Naive B cell (primary cell): ENCODE data around the gene TXNDC17. TPM values are rescaled to one million over a fixed set of nuclear protein-coding genes. Genes with fewer than 3 reads are reported as not detected.
"Not testable (repeated sequence)": the region's sequence is repeated elsewhere in the genome, so short reads cannot be mapped to it uniquely, and the experiment has no call there.

Source experiments
- ATAC-seq, 2 donors: fragments of 150-1000 bp; cut with Tn5 transposase; 2 replicates each; pipeline ENCODE4 v1.10.0; 2021; ENCODE audit warnings: low read depth in 2 of 2, mild to moderate bottlenecking in 2 of 2, moderate library complexity in 2 of 2
- DNase-seq: peaks from one replicate; pipeline ENCODE4 v3.0.0; 2022
- H3K27ac Mint-ChIP-seq, 6 donors: one replicate each; pipeline ENCODE4 v1.8.0; 2020 to 2022; ENCODE audit warnings: mild to moderate bottlenecking in 6 of 6, mixed read lengths in 6 of 6, moderate library complexity in 5 of 6, inconsistent platforms in 2 of 6
- H3K27me3 Mint-ChIP-seq, 3 donors: one replicate each; pipeline ENCODE4 v1.8.0; 2021 to 2022; ENCODE audit warnings: mixed read lengths in 3 of 3, mild to moderate bottlenecking in 1 of 3
- H3K36me3 Mint-ChIP-seq, 2 donors: one replicate each; pipeline ENCODE4 v1.8.0; 2020 to 2022; ENCODE audit warnings: mixed read lengths in 2 of 2, inconsistent platforms in 1 of 2, mild to moderate bottlenecking in 1 of 2
- H3K4me1 Mint-ChIP-seq, 3 donors: one replicate each; pipeline ENCODE4 v1.8.0; 2020 to 2022; ENCODE audit warnings: mixed read lengths in 3 of 3, inconsistent platforms in 1 of 3, mild to moderate bottlenecking in 1 of 3, moderate library complexity in 1 of 3
- H3K4me3 Mint-ChIP-seq, 8 donors: one replicate each; pipeline ENCODE4 v1.8.0; 2020 to 2022; ENCODE audit warnings: mild to moderate bottlenecking in 8 of 8, mixed read lengths in 8 of 8, moderate library complexity in 8 of 8, inconsistent platforms in 2 of 8
- H3K9me3 Mint-ChIP-seq, 7 donors: one replicate each; pipeline ENCODE4 v1.8.0; 2020 to 2022; ENCODE audit warnings: mixed read lengths in 7 of 7, mild to moderate bottlenecking in 5 of 7, inconsistent platforms in 2 of 7, moderate library complexity in 1 of 7
- polyA plus RNA-seq, 6 donors: library from polyadenylated mRNA; unstranded; fragments of 300-500 nt; fragmentation: Illumina TruSeq; gene quantifications; one replicate each; pipeline ENCODE4 v1.2.3, GENCODE V29; 2021; ENCODE audit warnings: low read depth in 6 of 6

Gene TXNDC17
- polyA plus RNA-seq, 6 donors from 2014 or later, result 57.8 to 85.5 (median 64.4) TPM

DNA sequence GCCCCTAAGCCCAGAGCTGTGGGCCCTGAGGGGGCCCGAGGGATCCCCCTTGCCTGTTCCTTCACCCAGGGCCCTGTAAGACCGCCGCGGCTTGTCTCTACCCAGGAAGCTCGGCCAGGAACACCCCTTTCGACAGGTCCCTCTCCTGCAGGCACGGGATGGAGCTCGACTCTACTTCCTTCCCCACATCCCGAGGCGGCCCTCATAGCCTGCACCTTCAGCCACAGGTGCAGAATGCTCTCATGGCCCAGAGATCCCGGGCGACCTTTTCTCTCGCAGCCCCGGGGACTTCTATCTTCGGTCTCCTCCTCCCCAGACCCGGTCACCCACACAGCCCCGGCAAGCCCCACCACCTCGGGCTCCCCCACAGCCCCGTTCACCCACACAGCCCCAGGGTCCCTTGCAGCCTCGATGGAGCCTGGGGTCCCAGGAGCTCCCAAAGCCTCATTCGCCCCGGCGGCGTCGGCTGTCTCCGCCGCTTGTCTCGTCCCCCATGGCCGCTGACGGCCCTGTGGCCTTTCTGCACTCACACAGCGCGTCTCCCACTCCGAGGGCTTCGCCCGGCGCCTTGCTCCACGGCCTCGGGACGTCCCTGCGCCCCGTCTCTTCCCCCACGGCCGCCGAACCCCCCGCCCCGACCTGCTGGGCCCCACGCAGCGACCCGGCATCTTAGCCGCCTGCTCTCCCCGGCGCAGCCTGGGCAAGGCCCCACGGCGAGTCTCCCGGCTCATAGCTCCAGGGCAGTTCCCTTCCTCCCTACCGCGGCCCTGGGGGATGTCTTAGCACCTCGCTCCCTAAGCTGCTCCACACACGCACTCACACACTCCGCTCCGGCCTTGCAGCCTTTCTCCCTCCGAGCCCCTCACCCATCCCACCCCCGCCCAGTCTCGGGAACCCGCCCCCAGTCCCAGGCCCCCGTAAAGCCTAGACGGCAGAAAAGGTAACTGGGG is 999 bp upstream of the TXNDC17 start:
- DNase-seq (no peak), ATAC-seq (peak; percentile 21 to 30)
- Mint-ChIP-seq H3K27ac (peak overlapping the region; percentile 84 to 100 (median 94)), H3K9me3 (no peaks in the 10 kb centered on the region), H3K4me1 (peaks cover 36 to 45% (median 43%) of the 10 kb centered on the region in 3 donors), H3K36me3 (no peaks in the 10 kb centered on the region), H3K27me3 (no peaks in the 10 kb centered on the region), H3K4me3 (peak overlapping the region; percentile 85 to 99 (median 96))

GRCh38 chr17:6641247-6641863 is 495 bp downstream of the TXNDC17 start:
- Mint-ChIP-seq H3K4me3 (peak overlapping the region; percentile 85 to 99 (median 96)), H3K36me3 (no peaks in the 10 kb centered on the region), H3K27me3 (no peaks in the 10 kb centered on the region), H3K4me1 (peaks cover 36 to 49% (median 43%) of the 10 kb centered on the region in 3 donors), H3K27ac (peak overlapping the region; percentile 89 to 100 (median 98)), H3K9me3 (no peaks in the 10 kb centered on the region)
- ATAC-seq (no peak), DNase-seq (no peak)

DNA sequence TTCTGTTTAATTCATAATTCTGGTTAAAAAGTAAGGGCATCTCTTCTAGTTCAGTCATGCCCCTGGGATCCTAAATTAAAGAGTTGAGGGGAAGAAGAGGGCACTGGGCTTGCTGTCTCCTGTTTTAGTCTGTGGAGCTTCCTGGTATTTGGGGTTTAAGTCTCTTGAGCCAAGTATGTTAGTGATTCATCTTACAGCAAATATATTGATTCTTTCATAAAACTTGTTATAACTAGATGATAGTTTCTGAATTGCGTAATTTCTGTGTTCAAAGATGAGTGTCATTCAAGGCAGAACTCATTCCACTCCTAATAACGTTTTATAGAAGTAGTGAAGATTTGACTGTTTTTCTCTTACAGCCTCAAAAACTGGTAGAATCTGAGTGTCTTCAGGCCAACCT is 1.7 kb downstream of the TXNDC17 start:
- no peak for ATAC-seq

GRCh38 chr17:6643451-6644125 is 2.7 kb downstream of the TXNDC17 start:
- H3K9me3 Mint-ChIP-seq, result no peaks in the 10 kb centered on the region

More for the DNA sequence above, 1.7 kb downstream of the TXNDC17 start:
- no peak for DNase-seq
- H3K36me3 Mint-ChIP-seq, result no peaks in the 10 kb centered on the region
- H3K27ac Mint-ChIP-seq, result peak overlapping the region in 2 of 6 donors; percentile 18 to 47
- no peaks in the 10 kb centered on the region for H3K27me3 Mint-ChIP-seq
- H3K4me1 Mint-ChIP-seq, result peaks cover 41 to 43% (median 43%) of the 10 kb centered on the region in 3 donors
- H3K4me3 Mint-ChIP-seq, result peak overlapping the region in 5 of 8 donors; percentile 30 to 95 (median 54)
- no peaks in the 10 kb centered on the region for H3K9me3 Mint-ChIP-seq

GRCh38 chr17:6648181-6648580 is 7.3 kb downstream of the TXNDC17 start:
- Mint-ChIP-seq H3K27me3 (no peaks in the 10 kb centered on the region), H3K36me3 (no peaks in the 10 kb centered on the region), H3K27ac (peak overlapping the region in 4 of 6 donors; percentile 41 to 71 (median 64)), H3K4me1 (peaks cover 31 to 50% (median 50%) of the 10 kb centered on the region in 3 donors), H3K9me3 (no peaks in the 10 kb centered on the region), H3K4me3 (peak overlapping the region in 1 of 8 donors; percentile 75)
- no peak for DNase-seq
- no peak for ATAC-seq

More at GRCh38 chr17:6643451-6644125, 2.7 kb downstream of the TXNDC17 start:
- Mint-ChIP-seq H3K4me3 (peak overlapping the region in 3 of 8 donors; percentile 3 to 95 (median 6)), H3K36me3 (no peaks in the 10 kb centered on the region), H3K4me1 (peaks cover 34 to 44% (median 41%) of the 10 kb centered on the region in 3 donors), H3K27ac (peak overlapping the region in 2 of 6 donors; percentile 47 to 49), H3K27me3 (no peaks in the 10 kb centered on the region)
- no peak for DNase-seq
- no peak for ATAC-seq

DNA sequence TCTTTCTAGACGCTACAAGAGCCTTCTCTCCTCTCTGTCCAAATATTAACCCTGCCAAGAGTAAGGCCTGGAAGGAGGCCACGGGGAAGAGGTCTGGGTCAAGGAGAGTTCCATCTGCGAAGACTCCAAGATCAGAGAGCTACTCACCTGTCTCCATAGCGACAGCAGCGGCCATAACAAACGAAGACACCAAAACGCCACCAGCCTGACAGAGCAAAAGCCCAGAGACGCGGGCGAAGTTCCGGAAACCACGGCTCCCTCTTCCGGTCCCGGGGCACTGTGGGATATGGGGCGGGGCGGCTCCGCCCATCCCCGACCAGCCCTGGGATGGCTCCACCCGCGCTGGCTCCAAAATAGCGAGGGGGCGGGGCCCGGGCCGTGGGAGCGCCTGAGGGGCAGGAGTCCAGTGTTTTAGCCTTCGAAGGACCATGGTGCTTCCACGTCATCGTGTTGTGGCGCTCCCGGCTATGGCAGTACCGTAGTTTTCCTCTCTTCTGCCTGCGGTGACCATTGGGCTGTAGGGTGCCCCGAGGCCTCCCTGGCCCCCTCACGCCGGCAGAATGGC is 10.6 kb downstream of the TXNDC17 start, which contains the start of the genes C17orf100 and MED31:
Gene C17orf100, plus strand, starts transcription at position 409 of the 565 bp plus-strand sequence. Its CDS starts 152 bp downstream, at position 561.
Gene MED31, minus strand, starts transcription at position 252 of the 565 bp plus-strand sequence. Its CDS starts 77 bp downstream, at position 175.
- H3K27me3 Mint-ChIP-seq, result no peaks in the 10 kb centered on the region
- ATAC-seq (peak; percentile 87 to 88), DNase-seq (peak; percentile 92)
- H3K4me1 Mint-ChIP-seq, result peaks cover 38 to 70% (median 68%) of the 10 kb centered on the region in 3 donors
- H3K27ac Mint-ChIP-seq, result peak within 1 kb of the TSS; percentile 98 to 100 (median 99)
- H3K4me3 Mint-ChIP-seq, result peak within 1 kb of the TSS; percentile 89 to 100 (median 97)
- H3K9me3 Mint-ChIP-seq, result no peaks in the 10 kb centered on the region
- no peaks in the 10 kb centered on the region for H3K36me3 Mint-ChIP-seq

DNA sequence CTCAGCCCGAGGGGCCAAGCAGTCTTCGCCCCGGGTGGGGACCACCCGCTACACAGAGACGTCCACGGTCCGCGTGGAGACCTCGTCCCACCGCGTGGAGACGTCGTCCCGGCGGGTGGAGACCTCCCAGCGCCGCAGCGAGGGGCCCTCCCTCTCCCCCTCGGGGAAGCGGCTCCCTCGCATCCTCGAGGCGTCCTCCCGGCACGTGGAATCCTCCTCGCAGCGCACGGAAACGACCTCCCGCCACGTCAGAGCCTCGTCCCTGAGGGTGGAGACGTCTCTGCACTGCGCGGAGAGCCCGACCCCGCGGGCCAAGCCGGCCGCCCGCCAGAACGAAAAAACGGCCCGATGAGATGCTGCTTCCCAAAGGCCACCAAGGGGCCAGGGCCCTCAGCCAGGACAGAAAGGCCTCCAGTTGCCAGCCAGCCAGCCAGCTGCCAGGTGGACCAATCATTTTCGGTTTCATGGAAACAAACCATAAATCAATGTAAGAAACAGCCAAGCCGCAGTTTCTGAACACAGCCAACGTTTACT is 11.1 kb downstream of the TXNDC17 start:
- Mint-ChIP-seq H3K27me3 (no peaks in the 10 kb centered on the region), H3K27ac (peak overlapping the region in 5 of 6 donors; percentile 74 to 100 (median 83)), H3K36me3 (no peaks in the 10 kb centered on the region), H3K4me3 (peak overlapping the region; percentile 84 to 100 (median 92)), H3K9me3 (no peaks in the 10 kb centered on the region), H3K4me1 (peaks cover 37 to 66% (median 66%) of the 10 kb centered on the region in 3 donors)
- DNase-seq (peak; percentile 20), ATAC-seq (no peak)

GRCh38 chr17:6654841-6655731 is 14.2 kb downstream of the TXNDC17 start:
- peaks cover 45 to 68% (median 66%) of the 10 kb centered on the region in 3 donors for H3K4me1 Mint-ChIP-seq
- no peaks in the 10 kb centered on the region for H3K9me3 Mint-ChIP-seq
- no peak for DNase-seq
- H3K27ac Mint-ChIP-seq, result peak overlapping the region in 2 of 6 donors; percentile 57 to 83
- H3K27me3 Mint-ChIP-seq, result no peaks in the 10 kb centered on the region
- H3K36me3 Mint-ChIP-seq, result no peaks in the 10 kb centered on the region
- H3K4me3 Mint-ChIP-seq, result peak overlapping the region; percentile 42 to 94 (median 78)
- ATAC-seq, result no peak

GRCh38 chr17:6655732-6656361 is 15.0 kb downstream of the TXNDC17 start:
- H3K36me3 Mint-ChIP-seq, DNase-seq: not testable (repeated sequence)
- peaks cover 48 to 68% (median 66%) of the 10 kb centered on the region in 3 donors for H3K4me1 Mint-ChIP-seq

DNA sequence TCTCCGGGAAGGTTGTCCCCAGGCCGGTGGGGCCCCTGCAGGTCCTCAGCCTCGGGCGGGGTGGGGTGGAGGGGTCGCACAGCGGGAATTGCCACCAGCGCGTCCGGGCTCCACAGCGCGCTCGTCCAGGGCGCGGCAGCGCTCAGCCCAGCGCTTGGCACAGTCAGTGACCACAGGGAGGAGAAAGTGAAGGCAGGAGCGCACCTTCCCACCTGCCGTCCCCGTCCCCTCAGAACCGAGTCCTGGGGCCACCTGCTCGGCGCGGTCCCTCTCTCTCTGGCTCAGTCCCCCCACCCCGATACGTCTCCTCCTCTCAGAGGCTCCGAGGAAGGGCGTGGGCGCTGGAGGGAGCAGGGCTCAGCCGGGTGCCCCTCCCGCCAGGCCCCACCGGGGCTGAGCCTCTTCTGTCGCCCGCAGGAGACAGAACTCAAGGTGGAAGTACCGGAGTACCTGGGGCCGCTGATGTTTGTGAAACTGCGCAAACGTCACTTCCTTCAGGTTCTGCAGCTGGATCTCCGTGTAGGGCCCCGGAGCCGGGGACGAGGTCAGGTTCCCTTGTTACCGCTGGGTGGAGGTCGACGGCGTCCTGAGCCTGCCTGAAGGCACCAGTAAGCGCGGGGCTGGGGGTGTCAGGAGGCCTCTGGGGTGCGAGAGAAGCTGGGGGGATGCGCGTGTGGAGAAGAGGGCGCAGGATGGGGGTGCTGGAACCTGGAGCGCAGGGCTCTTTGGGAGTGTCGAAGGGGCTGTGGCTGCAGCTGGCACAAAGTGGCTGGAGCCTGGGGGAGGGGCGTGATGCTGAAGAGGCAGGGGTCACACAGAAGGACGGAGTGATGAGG is 16.2 kb downstream of the TXNDC17 start:
- Mint-ChIP-seq H3K4me1 (peaks cover 55 to 71% (median 70%) of the 10 kb centered on the region in 3 donors), H3K27ac (peak overlapping the region; percentile 75 to 98 (median 96)), H3K4me3 (peak overlapping the region; percentile 91 to 99 (median 96))
- not testable (repeated sequence) for H3K27me3 Mint-ChIP-seq, H3K36me3 Mint-ChIP-seq, H3K9me3 Mint-ChIP-seq
- ATAC-seq, result peak; percentile 83 to 84
- DNase-seq, result peak; percentile 65

More at GRCh38 chr17:6655732-6656361, 15.0 kb downstream of the TXNDC17 start:
- ATAC-seq, H3K27me3 Mint-ChIP-seq, H3K9me3 Mint-ChIP-seq: not testable (repeated sequence)
- Mint-ChIP-seq H3K27ac (peak overlapping the region in 5 of 6 donors; percentile 83 to 95 (median 93)), H3K4me3 (peak overlapping the region; percentile 67 to 94 (median 88))
